Panc1 (cell line): ENCODE measurements around the gene ERMARD. TPM values are rescaled to one million over a fixed set of nuclear protein-coding genes. Genes with fewer than 3 reads are reported as not detected.

Experiments
- ATAC-seq: fragments of 200-7000 bp; cut with Tn5 transposase; 2 replicates; pipeline ENCODE4 v1.9.1; 2020; ENCODE audit warnings: mild to moderate bottlenecking, moderate library complexity
- BruUV-seq: library from RNA; stranded (reverse); fragments of 400-500 nt; replicated peaks from 2 replicates; lab custom pipeline; 2021; lab: Mats Ljungman, UMichigan
- CTCF ChIA-PET: fragments of 300-600 bp; sonication (Branson Sonifier 250); formaldehyde crosslinking; loops from one replicate; lab custom pipeline; 2022; ENCODE audit warnings: antibody characterized with exemption; lab: Charles Lee
- POLR2A ChIA-PET: fragments of 300-600 bp; sonication (Branson Sonifier 250); formaldehyde crosslinking; loops from one replicate; lab custom pipeline; 2022; ENCODE audit warnings: antibody characterized with exemption; lab: Charles Lee
- DNase-seq: peaks from one replicate; pipeline ENCODE4 v3.0.0-alpha.2; 2010; ENCODE audit warnings: low read depth, low spot score
- H3K27ac ChIP-seq: 2 replicates; pipeline ENCODE4 v1.5.1; 2011; ENCODE audit warnings: mild to moderate bottlenecking, low read length, inconsistent platforms
- H3K27me3 ChIP-seq: fragments of 200-500 bp; sonication (Bioruptor generic); 2 replicates; pipeline ENCODE4 v1.6.0; 2014; ENCODE audit warnings: low read length, inconsistent platforms; ENCODE audit not compliant: control insufficient read depth, insufficient read depth
- H3K36me3 ChIP-seq: fragments of 200-500 bp; sonication (Bioruptor generic); 2 replicates; pipeline ENCODE4 v1.5.1; 2014; ENCODE audit warnings: inconsistent platforms, mild to moderate bottlenecking, low read length, moderate library complexity; ENCODE audit not compliant: control insufficient read depth, insufficient read depth
- H3K4me1 ChIP-seq: 2 replicates; pipeline ENCODE4 v1.5.1; 2011; ENCODE audit warnings: inconsistent platforms, mild to moderate bottlenecking, low read length, moderate library complexity; ENCODE audit not compliant: control insufficient read depth, insufficient read depth
- H3K4me3 ChIP-seq, 2 experiments: 2 replicates each; pipeline ENCODE4 v1.5.1; 2011 to 2012; ENCODE audit warnings: low read depth in 2 of 2, low read length in 2 of 2, mild to moderate bottlenecking in 2 of 2, inconsistent platforms in 1 of 2, moderate library complexity in 1 of 2
- H3K9me3 ChIP-seq: fragments of 200-500 bp; sonication (Bioruptor generic); 2 replicates; pipeline ENCODE4 v1.5.1; 2014; ENCODE audit warnings: low read depth, mild to moderate bottlenecking, inconsistent platforms, low read length, moderate library complexity; ENCODE audit not compliant: control insufficient read depth, insufficient read depth
- POLR2AphosphoS5 ChIP-seq: IDR thresholded peaks from 2 replicates; pipeline ENCODE4 v1.6.1; 2012; ENCODE audit warnings: mild to moderate bottlenecking, low read depth, low read length, moderate library complexity
- SIN3A ChIP-seq: IDR thresholded peaks from 2 replicates; pipeline ENCODE4 v1.6.1; 2012; ENCODE audit warnings: low read depth, mild to moderate bottlenecking, low read length, moderate library complexity, borderline replicate concordance; ENCODE audit not compliant: insufficient read depth
- TCF7L2 ChIP-seq: IDR thresholded peaks from 2 replicates; pipeline ENCODE4 v1.6.1; 2011; ENCODE audit warnings: mild to moderate bottlenecking, low read depth, low read length, inconsistent platforms
- in situ Hi-C: cut with HindIII; loops from 2 replicates; pipeline ENCODE4 v1.10.0; 2016; ENCODE audit warnings: low sequenced_read_pairs, low pct_unique_long_range_greater_than_20kb
- intact Hi-C: fragments of 100-400 bp; cut with micrococcal nuclease; formaldehyde crosslinking; loops from one replicate; pipeline ENCODE4 v1.10.0; 2022; ENCODE audit not compliant: unreplicated experiment
- total RNA-seq: library from RNA; stranded (reverse); gene quantifications from one replicate; pipeline ENCODE4 v1.2.1, GENCODE V29; 2021; ENCODE audit not compliant: unreplicated experiment
- TF ChIP-seq, protein P1 (sequence below): fragments of 450-650 bp; IDR thresholded peaks from 2 replicates; pipeline ENCODE4 v1.5.1; 2017; ENCODE audit warnings: mild to moderate bottlenecking
- TF ChIP-seq, protein P2 (sequence below), 2 experiments: IDR thresholded peaks; 2 replicates each; pipeline ENCODE4 v1.6.1; 2011 to 2012; ENCODE audit warnings: low read depth in 2 of 2, control low read depth in 1 of 2, low read length in 1 of 2, mild to moderate bottlenecking in 1 of 2, moderate library complexity in 1 of 2; ENCODE audit not compliant: insufficient read depth in 1 of 2

ERMARD gene
- total RNA-seq, 1 experiment from 2014 or later: 38.5 TPM

DNA sequence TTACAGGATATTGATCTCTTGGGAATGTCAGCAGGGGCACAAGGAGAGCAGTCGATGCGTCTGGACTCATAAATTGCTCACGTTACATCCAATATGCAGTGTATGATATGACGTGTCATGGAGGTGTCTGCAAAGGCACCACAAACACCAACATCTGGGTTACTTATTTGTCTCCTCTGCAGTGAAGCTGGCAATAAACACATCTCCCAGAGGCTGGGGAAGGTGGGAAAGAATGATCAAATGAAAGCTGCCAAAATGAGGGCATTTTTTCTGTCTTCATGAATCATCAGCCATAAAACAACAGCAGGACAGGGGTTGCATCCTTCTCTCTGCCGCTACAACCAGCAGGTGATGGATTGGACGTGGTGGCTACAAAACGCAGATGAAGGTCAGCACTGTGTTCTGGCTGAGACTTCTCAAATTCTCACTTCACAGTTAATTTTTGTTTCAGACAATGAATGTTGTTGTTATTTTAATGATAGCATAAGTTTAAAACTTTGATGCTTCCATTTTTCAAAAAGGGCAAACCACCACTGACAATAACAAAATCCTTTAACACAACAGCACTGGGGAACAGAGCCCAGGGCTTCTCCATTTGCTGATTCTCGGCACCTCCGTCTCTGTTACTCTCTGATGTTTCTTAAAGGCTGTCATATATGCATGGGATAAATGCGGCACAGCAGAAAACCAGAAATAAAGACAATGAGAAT is 47.5 kb downstream of the ERMARD start:
- no peak overlapping the region for H3K4me3 ChIP-seq
- in situ Hi-C loops: no loop called here
- TF ChIP-seq, protein P1, sequence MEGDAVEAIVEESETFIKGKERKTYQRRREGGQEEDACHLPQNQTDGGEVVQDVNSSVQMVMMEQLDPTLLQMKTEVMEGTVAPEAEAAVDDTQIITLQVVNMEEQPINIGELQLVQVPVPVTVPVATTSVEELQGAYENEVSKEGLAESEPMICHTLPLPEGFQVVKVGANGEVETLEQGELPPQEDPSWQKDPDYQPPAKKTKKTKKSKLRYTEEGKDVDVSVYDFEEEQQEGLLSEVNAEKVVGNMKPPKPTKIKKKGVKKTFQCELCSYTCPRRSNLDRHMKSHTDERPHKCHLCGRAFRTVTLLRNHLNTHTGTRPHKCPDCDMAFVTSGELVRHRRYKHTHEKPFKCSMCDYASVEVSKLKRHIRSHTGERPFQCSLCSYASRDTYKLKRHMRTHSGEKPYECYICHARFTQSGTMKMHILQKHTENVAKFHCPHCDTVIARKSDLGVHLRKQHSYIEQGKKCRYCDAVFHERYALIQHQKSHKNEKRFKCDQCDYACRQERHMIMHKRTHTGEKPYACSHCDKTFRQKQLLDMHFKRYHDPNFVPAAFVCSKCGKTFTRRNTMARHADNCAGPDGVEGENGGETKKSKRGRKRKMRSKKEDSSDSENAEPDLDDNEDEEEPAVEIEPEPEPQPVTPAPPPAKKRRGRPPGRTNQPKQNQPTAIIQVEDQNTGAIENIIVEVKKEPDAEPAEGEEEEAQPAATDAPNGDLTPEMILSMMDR: no peak
- TF ChIP-seq, protein P2, sequence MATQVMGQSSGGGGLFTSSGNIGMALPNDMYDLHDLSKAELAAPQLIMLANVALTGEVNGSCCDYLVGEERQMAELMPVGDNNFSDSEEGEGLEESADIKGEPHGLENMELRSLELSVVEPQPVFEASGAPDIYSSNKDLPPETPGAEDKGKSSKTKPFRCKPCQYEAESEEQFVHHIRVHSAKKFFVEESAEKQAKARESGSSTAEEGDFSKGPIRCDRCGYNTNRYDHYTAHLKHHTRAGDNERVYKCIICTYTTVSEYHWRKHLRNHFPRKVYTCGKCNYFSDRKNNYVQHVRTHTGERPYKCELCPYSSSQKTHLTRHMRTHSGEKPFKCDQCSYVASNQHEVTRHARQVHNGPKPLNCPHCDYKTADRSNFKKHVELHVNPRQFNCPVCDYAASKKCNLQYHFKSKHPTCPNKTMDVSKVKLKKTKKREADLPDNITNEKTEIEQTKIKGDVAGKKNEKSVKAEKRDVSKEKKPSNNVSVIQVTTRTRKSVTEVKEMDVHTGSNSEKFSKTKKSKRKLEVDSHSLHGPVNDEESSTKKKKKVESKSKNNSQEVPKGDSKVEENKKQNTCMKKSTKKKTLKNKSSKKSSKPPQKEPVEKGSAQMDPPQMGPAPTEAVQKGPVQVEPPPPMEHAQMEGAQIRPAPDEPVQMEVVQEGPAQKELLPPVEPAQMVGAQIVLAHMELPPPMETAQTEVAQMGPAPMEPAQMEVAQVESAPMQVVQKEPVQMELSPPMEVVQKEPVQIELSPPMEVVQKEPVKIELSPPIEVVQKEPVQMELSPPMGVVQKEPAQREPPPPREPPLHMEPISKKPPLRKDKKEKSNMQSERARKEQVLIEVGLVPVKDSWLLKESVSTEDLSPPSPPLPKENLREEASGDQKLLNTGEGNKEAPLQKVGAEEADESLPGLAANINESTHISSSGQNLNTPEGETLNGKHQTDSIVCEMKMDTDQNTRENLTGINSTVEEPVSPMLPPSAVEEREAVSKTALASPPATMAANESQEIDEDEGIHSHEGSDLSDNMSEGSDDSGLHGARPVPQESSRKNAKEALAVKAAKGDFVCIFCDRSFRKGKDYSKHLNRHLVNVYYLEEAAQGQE (IDR thresholded peaks at IDR 0.05; ENCODE audit: insufficient read depth in 1 of 2, low read depth in 2 of 2, low read length in 1 of 2): no peak
- TF ChIP-seq TCF7L2: no peak
- TF ChIP-seq POLR2AphosphoS5: no peak
- TF ChIP-seq SIN3A: no peak
- no peaks in the 10 kb centered on the region for H3K36me3 ChIP-seq
- H3K9me3 ChIP-seq: no peaks in the 10 kb centered on the region
- no peak for ATAC-seq
- peaks cover 2% of the 10 kb centered on the region for H3K27me3 ChIP-seq
- ChIA-PET CTCF (interaction anchor here (1.5 kb wide), 1 partner anchor 9 kb away, joined by 5 read pairs; no protein-coding TSS in a partner anchor), POLR2A (no interaction called here)
- BruUV-seq: no TSS peak
- no peak overlapping the region for H3K27ac ChIP-seq
- no peak for DNase-seq
- H3K4me1 ChIP-seq: peaks cover 33% of the 10 kb centered on the region
- intact Hi-C loops: no loop called here

DNA sequence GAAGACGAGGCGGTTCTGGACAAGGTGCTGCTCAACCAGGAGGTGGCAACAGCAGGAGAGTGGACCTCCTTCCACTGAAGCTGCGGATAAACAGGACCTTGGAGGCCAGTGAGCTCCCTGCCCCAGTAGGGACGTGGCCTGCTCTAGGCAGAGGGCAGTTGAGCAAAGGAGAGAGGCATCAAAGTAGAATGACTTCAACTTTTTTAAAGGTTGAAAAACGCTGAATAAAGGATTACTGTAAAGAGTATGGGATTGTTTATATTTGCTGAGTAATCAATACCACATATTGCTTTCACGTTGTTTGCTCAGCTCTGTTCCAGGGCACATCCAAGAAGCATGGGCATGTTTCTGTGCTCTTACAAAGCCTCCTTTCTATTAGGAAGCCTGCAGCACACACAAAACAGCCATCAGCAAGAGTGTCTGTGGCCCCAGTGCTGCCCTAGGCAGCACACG is 48.1 kb downstream of the ERMARD start:
- in situ Hi-C loops: no loop called here
- intact Hi-C loops: no loop called here
- H3K27me3 ChIP-seq: peaks cover 2% of the 10 kb centered on the region
- TF ChIP-seq, protein P1: no peak; the same call in 1 of the 2 replicates
- TF ChIP-seq, protein P2 (IDR thresholded peaks at IDR 0.05; ENCODE audit: insufficient read depth in 1 of 2, low read depth in 2 of 2, low read length in 1 of 2): no peak
- TF ChIP-seq SIN3A (no peak), POLR2AphosphoS5 (no peak), TCF7L2 (no peak)
- peaks cover 33% of the 10 kb centered on the region for H3K4me1 ChIP-seq
- H3K9me3 ChIP-seq: no peaks in the 10 kb centered on the region
- POLR2A ChIA-PET: no interaction called here
- CTCF ChIA-PET: interaction anchor here (1.5 kb wide), 1 partner anchor 10 kb away, joined by 5 read pairs; no protein-coding TSS in a partner anchor
- H3K36me3 ChIP-seq: no peaks in the 10 kb centered on the region
- no TSS peak for BruUV-seq
- H3K4me3 ChIP-seq: no peak overlapping the region
- no peak for DNase-seq
- ATAC-seq: no peak
- H3K27ac ChIP-seq: peak overlapping the region; percentile 40
